ENCODE results near the gene ELK3. TPM values are rescaled to one million over a fixed set of nuclear protein-coding genes. Genes with fewer than 3 reads are reported as not detected.

ELK3 gene
- total and polyA plus RNA-seq, 9 of the 15 experiments (the other 6 are each of a cell fraction or from before 2014, with no cell fraction given) = 1.5 to 5.5 (median 2.9) TPM

DNA sequence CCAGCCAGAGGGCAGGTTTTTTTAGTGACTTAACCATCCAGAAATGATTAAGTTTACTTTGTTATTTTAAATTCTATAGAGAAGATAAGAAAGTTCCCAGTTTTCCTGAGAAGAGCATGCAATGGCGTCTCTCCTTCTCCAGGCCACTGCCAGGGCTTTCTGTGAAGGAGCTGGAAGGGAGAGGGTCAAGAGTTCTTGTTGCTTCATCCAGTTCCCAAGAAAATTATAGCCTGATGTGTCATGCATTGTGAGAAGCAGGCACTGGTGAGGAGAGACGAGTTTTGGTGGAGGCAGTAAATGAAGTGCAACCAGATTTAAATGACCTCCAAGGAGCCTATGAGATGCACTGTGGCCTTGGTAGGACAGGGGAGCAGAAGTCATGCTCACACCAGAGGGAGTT lies 14.2 kb downstream of the ELK3 start (continued):
- no peak for TF ChIP-seq HDAC6 (IDR thresholded peaks at IDR 0.05; ENCODE audit: low read depth, low read length)
- TF ChIP-seq, protein P1, sequence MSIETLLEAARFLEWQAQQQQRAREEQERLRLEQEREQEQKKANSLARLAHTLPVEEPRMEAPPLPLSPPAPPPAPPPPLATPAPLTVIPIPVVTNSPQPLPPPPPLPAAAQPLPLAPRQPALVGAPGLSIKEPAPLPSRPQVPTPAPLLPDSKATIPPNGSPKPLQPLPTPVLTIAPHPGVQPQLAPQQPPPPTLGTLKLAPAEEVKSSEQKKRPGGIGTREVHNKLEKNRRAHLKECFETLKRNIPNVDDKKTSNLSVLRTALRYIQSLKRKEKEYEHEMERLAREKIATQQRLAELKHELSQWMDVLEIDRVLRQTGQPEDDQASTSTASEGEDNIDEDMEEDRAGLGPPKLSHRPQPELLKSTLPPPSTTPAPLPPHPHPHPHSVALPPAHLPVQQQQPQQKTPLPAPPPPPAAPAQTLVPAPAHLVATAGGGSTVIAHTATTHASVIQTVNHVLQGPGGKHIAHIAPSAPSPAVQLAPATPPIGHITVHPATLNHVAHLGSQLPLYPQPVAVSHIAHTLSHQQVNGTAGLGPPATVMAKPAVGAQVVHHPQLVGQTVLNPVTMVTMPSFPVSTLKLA (conservative IDR thresholded peaks at IDR 0.05) = no peak
- no peak for TF ChIP-seq EP400 (IDR thresholded peaks at IDR 0.05)

DNA sequence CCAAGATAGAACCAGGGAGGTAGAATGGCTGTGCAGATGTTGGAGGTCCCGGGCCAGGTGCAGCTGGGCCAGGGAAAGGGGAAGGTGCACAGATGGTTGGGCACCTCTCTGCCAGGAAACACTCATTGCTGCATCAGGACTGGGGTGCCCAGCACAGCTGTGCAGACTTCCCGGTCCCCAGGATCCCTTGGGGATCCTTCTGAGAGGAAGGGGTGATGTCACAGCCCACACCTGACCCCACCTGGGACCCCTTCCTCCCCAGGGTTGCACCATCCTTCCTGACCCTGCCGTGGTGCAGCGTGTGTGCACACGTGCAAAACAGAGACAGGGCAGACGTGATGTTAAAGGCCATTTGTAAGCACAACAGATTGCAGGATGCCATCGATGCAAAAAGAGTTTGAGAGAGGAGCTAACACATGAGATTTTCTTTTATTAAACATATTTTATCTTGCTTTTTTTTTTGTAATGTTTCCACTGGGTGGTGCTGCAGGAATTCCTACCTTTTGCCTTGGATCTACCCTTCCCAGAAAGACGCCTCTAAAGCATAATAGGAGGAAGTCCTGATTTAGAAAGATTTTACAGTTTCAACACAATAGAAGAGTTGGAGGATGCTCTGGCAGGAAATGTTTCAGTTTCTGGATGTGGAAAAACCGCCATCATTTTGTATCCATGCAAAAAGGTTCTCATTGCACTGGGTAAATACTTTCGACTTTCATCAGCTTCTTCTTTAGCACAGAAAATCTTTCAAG lies 14.8 kb downstream of the ELK3 start:
- WGBS (ENCODE audit: insufficient coverage, low coverage, missing lambda C conversion rate) = 4% methylated on average over 10 of the region's 10 CpGs
- FAIRE-seq = no peak
- TF ChIP-seq, protein P2, sequence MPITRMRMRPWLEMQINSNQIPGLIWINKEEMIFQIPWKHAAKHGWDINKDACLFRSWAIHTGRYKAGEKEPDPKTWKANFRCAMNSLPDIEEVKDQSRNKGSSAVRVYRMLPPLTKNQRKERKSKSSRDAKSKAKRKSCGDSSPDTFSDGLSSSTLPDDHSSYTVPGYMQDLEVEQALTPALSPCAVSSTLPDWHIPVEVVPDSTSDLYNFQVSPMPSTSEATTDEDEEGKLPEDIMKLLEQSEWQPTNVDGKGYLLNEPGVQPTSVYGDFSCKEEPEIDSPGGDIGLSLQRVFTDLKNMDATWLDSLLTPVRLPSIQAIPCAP (CRISPR knock-in tag; IDR thresholded peaks at IDR 0.05; ENCODE audit: borderline replicate concordance) = no peak
- TF ChIP-seq, protein P3, sequence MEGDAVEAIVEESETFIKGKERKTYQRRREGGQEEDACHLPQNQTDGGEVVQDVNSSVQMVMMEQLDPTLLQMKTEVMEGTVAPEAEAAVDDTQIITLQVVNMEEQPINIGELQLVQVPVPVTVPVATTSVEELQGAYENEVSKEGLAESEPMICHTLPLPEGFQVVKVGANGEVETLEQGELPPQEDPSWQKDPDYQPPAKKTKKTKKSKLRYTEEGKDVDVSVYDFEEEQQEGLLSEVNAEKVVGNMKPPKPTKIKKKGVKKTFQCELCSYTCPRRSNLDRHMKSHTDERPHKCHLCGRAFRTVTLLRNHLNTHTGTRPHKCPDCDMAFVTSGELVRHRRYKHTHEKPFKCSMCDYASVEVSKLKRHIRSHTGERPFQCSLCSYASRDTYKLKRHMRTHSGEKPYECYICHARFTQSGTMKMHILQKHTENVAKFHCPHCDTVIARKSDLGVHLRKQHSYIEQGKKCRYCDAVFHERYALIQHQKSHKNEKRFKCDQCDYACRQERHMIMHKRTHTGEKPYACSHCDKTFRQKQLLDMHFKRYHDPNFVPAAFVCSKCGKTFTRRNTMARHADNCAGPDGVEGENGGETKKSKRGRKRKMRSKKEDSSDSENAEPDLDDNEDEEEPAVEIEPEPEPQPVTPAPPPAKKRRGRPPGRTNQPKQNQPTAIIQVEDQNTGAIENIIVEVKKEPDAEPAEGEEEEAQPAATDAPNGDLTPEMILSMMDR (IDR thresholded peaks at IDR 0.05 in 2 of 3, conservative IDR thresholded peaks at IDR 0.05 in 1 of 3; ENCODE audit: insufficient read depth in 2 of 3, low read depth in 1 of 3, low read length in 3 of 3) = peak in 2 of 3 experiments; percentile 14 to 32; a peak in 2 of 6 replicates
- 0 out of 4 replicates have a peak, but pooled peaks of 1 of the 2 experiments have one; percentile 9 for TF ChIP-seq RAD21 (CRISPR knock-in tag; conservative IDR thresholded peaks at IDR 0.05 in 1 of 2, IDR thresholded peaks at IDR 0.05 in 1 of 2)
- H3K27me3 ChIP-seq (ENCODE audit: control insufficient read depth in 2 of 2, insufficient read depth in 2 of 2, low read length in 2 of 2) = peaks cover 11 to 24% of the 10 kb centered on the region in 2 experiments; a peak in 3 of 5 replicates
- no peak overlapping the region for H3K9ac ChIP-seq (ENCODE audit: insufficient read depth in 1 of 2, low read depth in 2 of 2, low read length in 2 of 2)
- BruUV-seq (replicated peaks) = no TSS peak
- H3K79me2 ChIP-seq (ENCODE audit: control insufficient read depth, insufficient read depth, low read length) = no peaks in the 10 kb centered on the region
- no peak for DNase-seq (ENCODE audit: extremely low read depth in 1 of 4, low spot score in 3 of 4)
- no peak for ATAC-seq
- peaks cover 6% of the 10 kb centered on the region; the same call in 1 of the 2 replicates for H4K20me1 ChIP-seq (replicated peaks; ENCODE audit: control insufficient read depth, insufficient read depth, low read length)
- ChIA-PET CTCF (ENCODE audit: low intra/inter-chr PET ratio) (interaction anchor here (2.6 kb wide), 1 partner anchor 308 kb away, joined by 11 read pairs; no protein-coding TSS in a partner anchor), POLR2A (interaction anchor here (1.5 kb wide), 1 partner anchor 9 kb away, joined by 4 read pairs; no protein-coding TSS in a partner anchor)
- H3K4me2 ChIP-seq (ENCODE audit: insufficient read depth, low read length) = no peak overlapping the region
- no peaks in the 10 kb centered on the region for H3K4me1 ChIP-seq (replicated peaks in 1 of 2; ENCODE audit: control insufficient read depth in 2 of 2, insufficient read depth in 2 of 2, low read length in 2 of 2)
- no peak overlapping the region for H3K4me3 ChIP-seq
- no peaks in the 10 kb centered on the region for H3K36me3 ChIP-seq (ENCODE audit: control insufficient read depth, insufficient read depth, low read length)
- in situ Hi-C loops (cut with MboI) = no loop called here
- no peak overlapping the region for H2AFZ ChIP-seq (ENCODE audit: low read depth, low read length)
- intact Hi-C loops (cut with micrococcal nuclease) = no loop called here
- no peak overlapping the region for H3K27ac ChIP-seq (ENCODE audit: extremely low read depth, low read depth, low read length)
- H3K9me3 ChIP-seq (replicated peaks; ENCODE audit: control insufficient read depth, insufficient read depth, low read depth, low read length) = no peaks in the 10 kb centered on the region
- H3K9me1 ChIP-seq (ENCODE audit: control insufficient read depth, insufficient read depth, low read length) = no peaks in the 10 kb centered on the region
